AG09319 (cell line): ENCODE data around the gene ELMO1.

Experiments used
- DNase-seq: peaks from one replicate; pipeline ENCODE4 v3.0.0-alpha.2; 2010; ENCODE audit warnings: low read depth; ENCODE audit errors: extremely low read depth
- CTCF ChIP-seq: IDR thresholded peaks from 2 replicates; pipeline ENCODE4 v1.5.1; 2011; ENCODE audit warnings: low read depth, mild to moderate bottlenecking, inconsistent platforms, low read length, moderate library complexity

ELMO1 gene

GRCh38 chr7:37380831-37381230, 67.8 kb downstream of the ELMO1 start:
- no peak for TF ChIP-seq CTCF
- DNase-seq, result no peak

- DNase-seq, result no peak
- TF ChIP-seq CTCF, result no peak
Measured at GRCh38 chr7:37379546-37380277, 69.0 kb downstream of the ELMO1 start.

- no peak for DNase-seq
- no peak for TF ChIP-seq CTCF
Measured at GRCh38 chr7:37377231-37377630, 71.4 kb downstream of the ELMO1 start.

- no peak for DNase-seq
- TF ChIP-seq CTCF, result no peak
Measured at GRCh38 chr7:37376386-37376785, 72.3 kb downstream of the ELMO1 start.

GRCh38 chr7:37372750-37373149, 75.9 kb downstream of the ELMO1 start:
- DNase-seq, result no peak
- no peak for TF ChIP-seq CTCF

- DNase-seq, result no peak
- TF ChIP-seq CTCF, result no peak
Measured at GRCh38 chr7:37371755-37372154, 76.9 kb downstream of the ELMO1 start.

GRCh38 chr7:37369906-37370305, 78.8 kb downstream of the ELMO1 start:
- DNase-seq, result no peak
- TF ChIP-seq CTCF, result no peak
